Testis (tissue), 3 donors: Measurements from ENCODE around the gene RPS6KA5. TPM values are rescaled to one million over a fixed set of nuclear protein-coding genes. Genes with fewer than 3 reads are reported as not detected.

Source experiments
- DNase-seq: peaks from one replicate; pipeline ENCODE4 v3.0.0-alpha.2; 2019
- H3K27ac ChIP-seq, 2 donors: fragments of 200-600 bp; sonication (generic); one replicate each; pipeline ENCODE4 v1.5.1; 2019
- H3K27me3 ChIP-seq: fragments of 200-600 bp; sonication (generic); one replicate; pipeline ENCODE4 v1.5.1; 2019
- H3K36me3 ChIP-seq: fragments of 200-600 bp; sonication (generic); one replicate; pipeline ENCODE4 v1.5.1; 2017; ENCODE audit warnings: low read depth; ENCODE audit errors: missing control alignments
- H3K4me1 ChIP-seq: fragments of 200-600 bp; sonication (generic); one replicate; pipeline ENCODE4 v1.5.1; 2019
- H3K4me3 ChIP-seq, 2 donors: fragments of 200-600 bp; sonication (generic); one replicate each; pipeline ENCODE4 v1.5.1; 2017 to 2019
- H3K9me3 ChIP-seq: fragments of 200-600 bp; sonication (generic); one replicate; pipeline ENCODE4 v1.5.1; 2017
- POLR2A ChIP-seq: fragments of 450-650 bp; IDR thresholded peaks from one replicate; pipeline ENCODE4 v1.6.1; 2017; ENCODE audit warnings: antibody characterized with exemption, mild to moderate bottlenecking, moderate library complexity
- WGBS, 2 donors: methylation state at CpG; one replicate each; pipeline ENCODE4 v1.1.5; 2018; 5-methylcytosine and 5-hydroxymethylcytosine counted together
- intact Hi-C: fragments of 100-400 bp; cut with DNase I; formaldehyde crosslinking; loops from one replicate; pipeline ENCODE4 v1.15.1; 2023; ENCODE audit warnings: low total_unique reads
- polyA plus RNA-seq: library from polyadenylated mRNA; stranded (reverse); fragments of 350-450 nt; fragmentation: Illumina TruSeq; extraction: RNeasy Lipid Tissue Mini Kit (QIAGEN cat#74804); gene quantifications from one replicate; pipeline ENCODE4 v1.2.3, GENCODE V29; 2014; ENCODE audit warnings: low read depth, low replicate concordance; ENCODE audit not compliant: insufficient read depth
- total RNA-seq, 2 donors: library from RNA; depleted of rRNA; stranded (reverse); fragments of >200 nt; gene quantifications; one replicate each; pipeline ENCODE4 v1.2.3, GENCODE V29; 2016
- TF ChIP-seq, protein P1 (sequence below), 3 experiments: fragments of 450-650 bp in 2 of 3; fragments of 200-600 bp in 1 of 3; sonication (generic) in 1 of 3; IDR thresholded peaks; one replicate each; pipeline ENCODE4 v1.5.1; 2016 to 2019; ENCODE audit warnings: antibody characterized with exemption in 3 of 3, mild to moderate bottlenecking in 2 of 3, moderate library complexity in 1 of 3

RPS6KA5 gene
- total and polyA plus RNA-seq, 3 donors from 2014 or later: 6.4 to 11.0 (median 9.4) TPM

DNA sequence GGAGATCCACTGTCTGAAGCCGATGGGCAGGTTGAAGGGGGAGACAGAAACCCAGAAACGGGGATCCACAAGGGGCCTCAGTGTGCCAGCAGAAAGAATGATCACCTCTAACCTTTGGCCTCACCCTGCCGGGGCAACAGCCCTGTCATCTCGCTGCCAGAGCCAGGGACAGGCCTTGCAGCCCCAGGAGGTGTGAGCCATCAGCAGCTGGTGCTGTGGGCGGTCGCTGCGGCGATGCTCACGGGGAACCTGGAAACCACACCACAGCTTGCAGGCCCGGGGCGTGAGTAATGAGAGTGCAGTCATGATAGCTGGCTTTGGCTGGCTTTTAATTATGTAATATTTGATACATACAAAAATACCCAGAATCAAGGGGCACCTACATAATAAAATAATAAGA, 239.5 kb downstream of the RPS6KA5 start:
- no peak overlapping the region for H3K4me3 ChIP-seq
- no peaks in the 10 kb centered on the region for H3K27me3 ChIP-seq
- H3K27ac ChIP-seq: no peak overlapping the region
- DNase-seq: no peak
- no peaks in the 10 kb centered on the region for H3K4me1 ChIP-seq
- 62 to 86% methylated on average over 9 to 11 of the region's 11 CpGs for WGBS, 2 donors
- no peak for TF ChIP-seq POLR2A
- TF ChIP-seq, protein P1, sequence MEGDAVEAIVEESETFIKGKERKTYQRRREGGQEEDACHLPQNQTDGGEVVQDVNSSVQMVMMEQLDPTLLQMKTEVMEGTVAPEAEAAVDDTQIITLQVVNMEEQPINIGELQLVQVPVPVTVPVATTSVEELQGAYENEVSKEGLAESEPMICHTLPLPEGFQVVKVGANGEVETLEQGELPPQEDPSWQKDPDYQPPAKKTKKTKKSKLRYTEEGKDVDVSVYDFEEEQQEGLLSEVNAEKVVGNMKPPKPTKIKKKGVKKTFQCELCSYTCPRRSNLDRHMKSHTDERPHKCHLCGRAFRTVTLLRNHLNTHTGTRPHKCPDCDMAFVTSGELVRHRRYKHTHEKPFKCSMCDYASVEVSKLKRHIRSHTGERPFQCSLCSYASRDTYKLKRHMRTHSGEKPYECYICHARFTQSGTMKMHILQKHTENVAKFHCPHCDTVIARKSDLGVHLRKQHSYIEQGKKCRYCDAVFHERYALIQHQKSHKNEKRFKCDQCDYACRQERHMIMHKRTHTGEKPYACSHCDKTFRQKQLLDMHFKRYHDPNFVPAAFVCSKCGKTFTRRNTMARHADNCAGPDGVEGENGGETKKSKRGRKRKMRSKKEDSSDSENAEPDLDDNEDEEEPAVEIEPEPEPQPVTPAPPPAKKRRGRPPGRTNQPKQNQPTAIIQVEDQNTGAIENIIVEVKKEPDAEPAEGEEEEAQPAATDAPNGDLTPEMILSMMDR (IDR thresholded peaks at IDR 0.05): no peak
- H3K9me3 ChIP-seq: no peaks in the 10 kb centered on the region
- intact Hi-C loops: no loop called here
- no peaks in the 10 kb centered on the region for H3K36me3 ChIP-seq

DNA sequence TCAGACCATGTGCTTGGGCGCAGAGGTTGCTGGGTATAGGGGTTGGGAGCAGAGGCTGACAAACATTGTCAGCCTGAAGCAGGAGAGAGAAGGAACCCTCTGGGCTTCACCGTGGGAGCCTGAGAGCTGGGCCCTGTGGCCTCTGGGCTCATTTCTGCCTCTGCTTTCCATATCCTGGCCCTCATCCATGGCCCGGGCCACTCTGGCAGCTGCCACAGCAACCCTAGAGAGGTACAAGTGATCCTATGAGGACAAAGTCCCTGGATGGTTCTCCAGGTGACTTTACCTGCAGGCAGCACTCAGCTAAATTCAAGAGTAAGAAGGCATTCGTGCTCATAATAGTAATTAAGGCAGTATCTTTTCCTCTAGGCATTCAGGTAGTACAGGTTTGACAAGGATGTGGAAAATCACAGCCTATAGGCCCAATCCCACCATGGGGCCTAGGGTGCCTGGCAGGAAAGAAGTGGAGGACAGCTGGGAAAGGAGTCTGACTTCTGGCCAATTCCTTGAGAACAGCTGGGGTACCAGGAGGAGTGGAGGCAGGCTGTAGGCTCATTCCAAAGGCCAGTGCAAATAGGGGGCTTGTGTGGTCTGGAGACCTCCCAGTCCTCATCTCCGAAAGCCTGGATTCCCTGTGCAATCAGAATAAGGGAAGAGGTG, 240.6 kb downstream of the RPS6KA5 start:
- Histone ChIP-seq H3K27ac (no peak overlapping the region), H3K36me3 (no peaks in the 10 kb centered on the region), H3K9me3 (no peaks in the 10 kb centered on the region), H3K4me3 (no peak overlapping the region), H3K4me1 (peaks cover 4% of the 10 kb centered on the region), H3K27me3 (no peaks in the 10 kb centered on the region)
- TF ChIP-seq POLR2A: no peak
- TF ChIP-seq, protein P1 (IDR thresholded peaks at IDR 0.05): no peak
- intact Hi-C loops: no loop called here
- DNase-seq: no peak
- WGBS, 2 donors: 90 to 93% methylated on average over 4 to 5 of the region's 5 CpGs

DNA sequence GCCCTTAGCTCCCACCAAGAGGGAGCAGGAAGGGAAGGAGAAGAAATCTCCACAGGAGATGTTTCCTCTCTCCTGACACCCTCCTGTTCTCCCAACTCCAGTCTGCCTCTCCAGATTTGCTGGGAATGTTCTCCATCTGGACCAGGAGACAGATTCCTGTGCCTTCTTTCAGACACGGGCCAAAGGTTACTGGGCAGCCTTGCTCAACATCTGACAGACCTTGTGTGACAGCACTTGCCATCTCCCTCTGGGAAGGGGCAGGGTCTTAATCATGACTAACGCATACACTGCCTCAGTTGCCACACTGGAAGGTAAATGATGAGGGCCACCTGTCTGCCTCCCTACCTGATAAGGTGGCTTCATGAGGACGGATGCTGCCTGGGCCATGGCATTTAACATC, 241.7 kb downstream of the RPS6KA5 start:
- peaks cover 4% of the 10 kb centered on the region for H3K4me1 ChIP-seq
- H3K9me3 ChIP-seq: no peaks in the 10 kb centered on the region
- H3K27me3 ChIP-seq: no peaks in the 10 kb centered on the region
- intact Hi-C loops: no loop called here
- no peak overlapping the region for H3K4me3 ChIP-seq
- H3K27ac ChIP-seq: no peak overlapping the region
- no peak for DNase-seq
- H3K36me3 ChIP-seq: no peaks in the 10 kb centered on the region
- TF ChIP-seq, protein P1 (IDR thresholded peaks at IDR 0.05): no peak
- TF ChIP-seq POLR2A: no peak
- WGBS, 2 donors: 94% methylated on average over 3 of the region's 3 CpGs; no CpG with 5 or more reads in 1 of the 2 donors

DNA sequence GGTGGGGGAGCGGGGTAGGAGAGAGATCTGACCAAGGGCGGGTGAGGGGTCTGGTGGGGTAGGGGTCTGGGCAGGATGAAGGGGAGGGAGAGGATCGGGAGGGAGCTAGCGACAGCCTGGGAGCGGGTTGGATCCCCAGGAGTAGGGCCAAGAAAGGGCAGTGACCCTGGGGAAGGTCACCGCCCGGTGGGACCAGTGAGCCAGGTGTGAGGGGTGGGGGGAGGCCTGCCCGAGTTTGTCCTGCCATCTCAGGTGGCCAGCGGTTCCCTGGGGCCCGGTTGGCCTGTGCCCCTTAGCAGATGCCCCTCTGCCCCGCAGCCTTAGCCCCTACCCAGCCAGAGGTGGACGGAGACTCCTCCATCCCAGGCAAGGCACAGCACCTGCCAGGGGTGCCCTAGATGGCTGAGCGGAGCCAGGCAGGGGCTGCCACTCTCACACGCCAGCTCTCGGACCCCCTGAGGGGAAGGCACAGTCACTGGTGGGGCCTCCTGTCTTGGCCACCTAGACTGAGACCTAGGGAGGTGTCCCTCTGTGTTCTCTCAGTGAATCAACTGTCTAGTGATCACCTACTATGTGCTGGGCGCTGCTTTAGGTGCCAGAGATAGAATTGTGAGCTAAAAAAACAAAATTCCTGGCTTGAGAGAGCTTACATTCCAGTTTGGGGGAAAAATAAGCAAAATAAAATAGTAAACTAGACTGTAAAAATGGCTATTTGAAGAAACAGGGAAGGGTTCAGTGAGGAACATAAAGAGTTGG, 243.6 kb downstream of the RPS6KA5 start:
- intact Hi-C loops: no loop called here
- WGBS, 2 donors: 20 to 28% methylated on average over 8 to 15 of the region's 16 CpGs
- Histone ChIP-seq H3K4me1 (peaks cover 4% of the 10 kb centered on the region), H3K9me3 (no peaks in the 10 kb centered on the region), H3K27me3 (no peaks in the 10 kb centered on the region), H3K27ac (no peak overlapping the region), H3K4me3 (no peak overlapping the region), H3K36me3 (no peaks in the 10 kb centered on the region)
- no peak for DNase-seq
- TF ChIP-seq, protein P1 (IDR thresholded peaks at IDR 0.05): peak in 1 of 3 experiments; percentile 11
- TF ChIP-seq POLR2A: no peak
